K562 (cell line): Measurements from ENCODE around the gene PIM3. TPM values are rescaled to one million over a fixed set of nuclear protein-coding genes. Genes with fewer than 3 reads are reported as not detected.

ENCODE experiments used
- BACH1 ChIP-seq: fragments of 200-800 bp; sonication (Bioruptor generic); IDR thresholded peaks from 2 replicates; pipeline ENCODE4 v1.6.1; 2016; ENCODE audit warnings: missing genetic modification characterization, missing compliant biosample characterization
- CHAMP1 ChIP-seq: fragments of 450-650 bp; IDR thresholded peaks from 2 replicates; pipeline ENCODE4 v1.6.1; 2016; ENCODE audit warnings: mild to moderate bottlenecking
- ELF2 ChIP-seq: fragments of 250-450 bp; sonication (Bioruptor Pico); IDR thresholded peaks from 2 replicates; pipeline ENCODE4 v1.5.0; 2021; ENCODE audit warnings: mild to moderate bottlenecking
- FOSL1 ChIP-seq: fragments of 200-800 bp; sonication (Bioruptor generic); conservative IDR thresholded peaks from 2 replicates; pipeline ENCODE4 v1.6.1; 2016; ENCODE audit warnings: missing genetic modification characterization, missing compliant biosample characterization
- GABPB1 ChIP-seq: sonication (generic); formaldehyde crosslinking; IDR thresholded peaks from 2 replicates; pipeline ENCODE4 v1.8.0; 2022; ENCODE audit warnings: mild to moderate bottlenecking, missing genetic modification reagents
- HNRNPK ChIP-seq: fragments of 200-400 bp; formaldehyde crosslinking; IDR thresholded peaks from one replicate; pipeline ENCODE4 v1.6.1; 2018; ENCODE audit warnings: mild to moderate bottlenecking, low read depth, low read length; ENCODE audit not compliant: poor library complexity, severe bottlenecking
- MAX ChIP-seq: sonication (generic); formaldehyde crosslinking; IDR thresholded peaks from 2 replicates; pipeline ENCODE4 v1.9.0; 2022; ENCODE audit warnings: mild to moderate bottlenecking, missing genetic modification reagents
- MNT ChIP-seq, 2 experiments: fragments of 450-650 bp; conservative IDR thresholded peaks; 2 replicates each; pipeline ENCODE4 v1.6.1; 2017; ENCODE audit warnings: mild to moderate bottlenecking in 2 of 2, moderate library complexity in 2 of 2
- NFXL1 ChIP-seq: fragments of 450-650 bp; formaldehyde crosslinking; IDR thresholded peaks from 2 replicates; pipeline ENCODE4 v1.4.0; 2021; ENCODE audit warnings: mild to moderate bottlenecking
- PHF8 ChIP-seq: fragments of 200-600 bp; sonication (generic); IDR thresholded peaks from 2 replicates; pipeline ENCODE4 v1.6.1; 2012; ENCODE audit warnings: mixed run types, mild to moderate bottlenecking, inconsistent platforms, low read length, moderate library complexity, borderline replicate concordance
- POLR3A ChIP-seq: IDR thresholded peaks from 2 replicates; pipeline ENCODE4 v1.6.1; 2011; ENCODE audit warnings: borderline replicate concordance, mild to moderate bottlenecking, moderate library complexity; ENCODE audit not compliant: insufficient read length, insufficient read depth; ENCODE audit errors: extremely low read depth
- POU5F1 ChIP-seq: fragments of 150-350 bp; IDR thresholded peaks from 2 replicates; pipeline ENCODE4 v1.6.1; 2014; ENCODE audit warnings: borderline replicate concordance, low read length, low read depth, mild to moderate bottlenecking; ENCODE audit not compliant: partially characterized antibody
- SMAD4 ChIP-seq: fragments of 250-450 bp; sonication (Bioruptor Pico); conservative IDR thresholded peaks from 2 replicates; pipeline ENCODE4 v1.8.0; 2021; ENCODE audit warnings: inconsistent platforms, mild to moderate bottlenecking, moderate library complexity
- SNAPC5 ChIP-seq: fragments of 250-450 bp; sonication (Bioruptor Pico); IDR thresholded peaks from 2 replicates; pipeline ENCODE4 v1.8.0; 2021; ENCODE audit warnings: moderate library complexity, mild to moderate bottlenecking, inconsistent platforms
- TCF7L2 ChIP-seq: fragments of 150-350 bp; IDR thresholded peaks from 2 replicates; pipeline ENCODE4 v1.6.1; 2016; ENCODE audit warnings: low read depth, mild to moderate bottlenecking, low read length, moderate library complexity
- TFE3 ChIP-seq: fragments of 450-650 bp; formaldehyde crosslinking; IDR thresholded peaks from 2 replicates; pipeline ENCODE4 v1.4.0; 2020; ENCODE audit warnings: mild to moderate bottlenecking, mixed read lengths
- ZKSCAN3 ChIP-seq: fragments of 250-450 bp; sonication (Bioruptor Pico); IDR thresholded peaks from 2 replicates; pipeline ENCODE4 v1.4.0; 2020
- ZNF140 ChIP-seq: fragments of 250-450 bp; sonication (Bioruptor Pico); IDR thresholded peaks from 2 replicates; pipeline ENCODE4 v1.8.0; 2021; ENCODE audit warnings: moderate library complexity, mild to moderate bottlenecking, inconsistent platforms
- ZNF24 ChIP-seq: fragments of 450-650 bp; IDR thresholded peaks from 2 replicates; pipeline ENCODE4 v1.6.1; 2016
- ZNF780A ChIP-seq: fragments of 250-450 bp; sonication (Bioruptor Pico); IDR thresholded peaks from 2 replicates; pipeline ENCODE4 v1.5.0; 2021; ENCODE audit warnings: mild to moderate bottlenecking
- polyA plus RNA-seq, 8 experiments: library from polyadenylated mRNA; depleted of rRNA in 4 of 8; stranded (reverse) in 5 of 8; unstranded in 3 of 8; fragments of >200 nt; fragmentation: Nextera tagmentation in 2 of 8; fragmentation: Illumina TruSeq in 1 of 8; extraction: Ambion mirVana in 2 of 8; extraction: Trizol in 1 of 8; gene quantifications; 2 replicates each; pipeline versions ENCODE4 v1.2.1 to v1.2.3, GENCODE V29; 2011 to 2014; ENCODE audit warnings: inconsistent platforms in 1 of 8, missing spikeins in 1 of 8
- total RNA-seq, 7 experiments: library from RNA; depleted of rRNA in 6 of 7; stranded (reverse); fragments of >200 nt in 6 of 7; fragmentation: Illumina TruSeq in 2 of 7; extraction: Trizol in 2 of 7; gene quantifications; 2 replicates each; pipeline versions ENCODE4 v1.2.1 to v1.2.3, GENCODE V29; 2011 to 2021; ENCODE audit warnings: low replicate concordance in 1 of 7

Gene PIM3
- total and polyA plus RNA-seq, 9 of the 15 experiments (the other 6 are each of a cell fraction or from before 2014, with no cell fraction given), result 0.24 to 40.5 (median 5.3) TPM

- TF ChIP-seq HNRNPK, result no peak
- TF ChIP-seq BACH1 (tag), result no peak
- TF ChIP-seq POU5F1, result no peak
- no peak for TF ChIP-seq POLR3A
- TF ChIP-seq SMAD4, result peak; percentile 93
- no peak for TF ChIP-seq ZNF140 (CRISPR knock-in tag)
- TF ChIP-seq PHF8, result peak; percentile 69; the same call in 1 of the 2 replicates
- TF ChIP-seq ZNF24, result no peak
- no peak for TF ChIP-seq TCF7L2
- no peak for TF ChIP-seq ZNF780A
- TF ChIP-seq FOSL1, result 0 out of 2 replicates have a peak, but pooled peaks have one; percentile 25
- TF ChIP-seq SNAPC5 (CRISPR knock-in tag), result no peak
- TF ChIP-seq ELF2, result no peak
- no peak for TF ChIP-seq TFE3 (CRISPR knock-in tag)
- peak; percentile 98 for TF ChIP-seq MAX (CRISPR knock-in tag)
- TF ChIP-seq GABPB1 (CRISPR knock-in tag), result peak; percentile 85
- TF ChIP-seq NFXL1 (CRISPR knock-in tag), result no peak
- no peak for TF ChIP-seq CHAMP1
- TF ChIP-seq MNT (conservative IDR thresholded peaks at IDR 0.05), result peak; percentile 90 to 96
- no peak for TF ChIP-seq ZKSCAN3 (CRISPR knock-in tag)
Observed at GRCh38 chr22:49960159-49961004, at the start of gene PIM3 (continued).
